IPS-18a (cell line): ENCODE measurements around the gene AP2M1.

Source experiments
- H3K27ac ChIP-seq: one replicate; pipeline ENCODE4 v1.5.1; 2013; ENCODE audit warnings: low read length
- H3K27me3 ChIP-seq: one replicate; pipeline ENCODE4 v1.6.1; 2013; ENCODE audit warnings: mild to moderate bottlenecking, low read length; ENCODE audit not compliant: control insufficient read depth, insufficient read depth
- H3K36me3 ChIP-seq: one replicate; pipeline ENCODE4 v1.6.1; 2013; ENCODE audit warnings: low read depth, low read length; ENCODE audit not compliant: control insufficient read depth
- H3K4me1 ChIP-seq: one replicate; pipeline ENCODE4 v1.6.1; 2013; ENCODE audit warnings: low read depth, low read length; ENCODE audit not compliant: control insufficient read depth
- H3K4me3 ChIP-seq: one replicate; pipeline ENCODE4 v1.5.1; 2013; ENCODE audit warnings: low read length
- H3K9ac ChIP-seq: one replicate; pipeline ENCODE4 v1.6.1; 2013; ENCODE audit warnings: mild to moderate bottlenecking, low read length, moderate library complexity
- H3K9me3 ChIP-seq: one replicate; pipeline ENCODE4 v1.6.1; 2013; ENCODE audit warnings: low read depth, low read length; ENCODE audit not compliant: control insufficient read depth

AP2M1 gene

GRCh38 chr3:184185461-184186183, 11.0 kb downstream of the AP2M1 start:
- H3K36me3 ChIP-seq, result peaks cover 66% of the 10 kb centered on the region
- H3K4me3 ChIP-seq, result peak overlapping the region; percentile 88
- H3K27ac ChIP-seq, result peak overlapping the region; percentile 42
- no peaks in the 10 kb centered on the region for H3K27me3 ChIP-seq
- no peaks in the 10 kb centered on the region for H3K9me3 ChIP-seq
- H3K9ac ChIP-seq, result peak overlapping the region; percentile 69
- peaks cover 11% of the 10 kb centered on the region for H3K4me1 ChIP-seq

- peak within 1 kb of the TSS; percentile 88 for H3K4me3 ChIP-seq
- H3K9ac ChIP-seq, result peak within 1 kb of the TSS; percentile 69
- no peaks in the 10 kb centered on the region for H3K9me3 ChIP-seq
- H3K27me3 ChIP-seq, result no peaks in the 10 kb centered on the region
- peaks cover 11% of the 10 kb centered on the region for H3K4me1 ChIP-seq
- H3K36me3 ChIP-seq, result peaks cover 66% of the 10 kb centered on the region
- H3K27ac ChIP-seq, result peak within 1 kb of the TSS; percentile 42
Measured at GRCh38 chr3:184186184-184186901, 11.7 kb downstream of the AP2M1 start, which contains the start of gene ABCF3. TSS of gene ABCF3 (plus strand) at chr3:184186199. CDS start at chr3:184186208, 9 bp downstream.

- Histone ChIP-seq H3K36me3 (peaks cover 64% of the 10 kb centered on the region), H3K9ac (peak overlapping the region; percentile 69), H3K27ac (no peak overlapping the region), H3K4me3 (peak overlapping the region; percentile 88), H3K4me1 (peaks cover 11% of the 10 kb centered on the region), H3K9me3 (no peaks in the 10 kb centered on the region), H3K27me3 (no peaks in the 10 kb centered on the region)
Measured at GRCh38 chr3:184186902-184187207, 12.2 kb downstream of the AP2M1 start.

DNA sequence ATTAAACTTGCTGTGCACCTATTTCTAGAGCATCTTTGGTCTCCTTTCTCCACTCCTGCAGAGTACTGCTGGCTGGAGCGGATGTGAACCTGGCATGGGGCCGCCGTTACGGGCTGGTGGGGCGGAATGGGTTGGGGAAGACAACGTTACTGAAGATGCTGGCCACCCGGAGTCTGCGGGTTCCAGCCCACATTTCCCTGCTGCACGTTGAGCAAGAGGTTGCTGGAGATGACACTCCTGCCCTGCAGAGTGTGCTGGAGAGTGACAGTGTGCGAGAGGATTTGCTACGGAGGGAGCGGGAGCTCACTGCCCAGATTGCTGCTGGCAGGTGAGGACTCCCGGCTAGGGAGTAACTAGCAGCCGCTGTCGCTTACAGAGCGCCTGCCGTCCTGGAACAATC, 13.4 kb downstream of the AP2M1 start:
- Histone ChIP-seq H3K4me3 (no peak overlapping the region), H3K36me3 (peaks cover 64% of the 10 kb centered on the region), H3K4me1 (peaks cover 11% of the 10 kb centered on the region), H3K9ac (no peak overlapping the region), H3K27ac (no peak overlapping the region), H3K27me3 (no peaks in the 10 kb centered on the region), H3K9me3 (no peaks in the 10 kb centered on the region)

GRCh38 chr3:184189421-184189820, 14.8 kb downstream of the AP2M1 start:
- Histone ChIP-seq H3K9me3 (no peaks in the 10 kb centered on the region), H3K4me1 (peaks cover 11% of the 10 kb centered on the region), H3K4me3 (no peak overlapping the region), H3K36me3 (peaks cover 64% of the 10 kb centered on the region), H3K27ac (no peak overlapping the region), H3K9ac (no peak overlapping the region), H3K27me3 (no peaks in the 10 kb centered on the region)

GRCh38 chr3:184192889-184193288, 18.2 kb downstream of the AP2M1 start:
- Histone ChIP-seq H3K27ac (no peak overlapping the region), H3K36me3 (peaks cover 70% of the 10 kb centered on the region), H3K27me3 (no peaks in the 10 kb centered on the region), H3K9ac (no peak overlapping the region), H3K4me3 (no peak overlapping the region), H3K9me3 (no peaks in the 10 kb centered on the region), H3K4me1 (no peaks in the 10 kb centered on the region)

GRCh38 chr3:184193991-184194539, 19.4 kb downstream of the AP2M1 start:
- Histone ChIP-seq H3K4me1 (no peaks in the 10 kb centered on the region), H3K9ac (no peak overlapping the region), H3K4me3 (no peak overlapping the region), H3K9me3 (no peaks in the 10 kb centered on the region), H3K27ac (no peak overlapping the region), H3K36me3 (peaks cover 58% of the 10 kb centered on the region), H3K27me3 (no peaks in the 10 kb centered on the region)

DNA sequence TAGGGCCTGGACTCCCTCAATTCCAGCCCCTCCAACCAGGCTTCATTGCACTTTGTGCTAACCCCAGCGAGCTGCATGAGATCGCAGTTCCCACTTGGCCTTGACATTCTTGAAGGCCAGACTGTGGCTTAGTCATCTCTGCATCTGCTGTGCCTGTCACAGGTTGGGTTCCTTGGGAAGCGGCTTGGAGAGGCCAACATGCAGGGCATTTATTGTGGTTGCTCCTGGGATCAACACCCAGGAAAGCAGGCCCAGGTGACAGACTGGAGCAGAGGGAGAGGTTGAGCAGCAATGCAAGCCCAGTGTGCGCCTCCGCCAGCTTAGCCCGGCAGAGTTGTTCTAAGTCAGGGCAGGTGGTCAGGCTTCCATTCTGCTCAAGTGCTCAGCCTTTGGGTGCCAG, 21.9 kb downstream of the AP2M1 start:
- H3K9me3 ChIP-seq, result no peaks in the 10 kb centered on the region
- peaks cover 33% of the 10 kb centered on the region for H3K36me3 ChIP-seq
- H3K4me3 ChIP-seq, result no peak overlapping the region
- H3K4me1 ChIP-seq, result no peaks in the 10 kb centered on the region
- H3K9ac ChIP-seq, result no peak overlapping the region
- H3K27ac ChIP-seq, result no peak overlapping the region
- no peaks in the 10 kb centered on the region for H3K27me3 ChIP-seq

DNA sequence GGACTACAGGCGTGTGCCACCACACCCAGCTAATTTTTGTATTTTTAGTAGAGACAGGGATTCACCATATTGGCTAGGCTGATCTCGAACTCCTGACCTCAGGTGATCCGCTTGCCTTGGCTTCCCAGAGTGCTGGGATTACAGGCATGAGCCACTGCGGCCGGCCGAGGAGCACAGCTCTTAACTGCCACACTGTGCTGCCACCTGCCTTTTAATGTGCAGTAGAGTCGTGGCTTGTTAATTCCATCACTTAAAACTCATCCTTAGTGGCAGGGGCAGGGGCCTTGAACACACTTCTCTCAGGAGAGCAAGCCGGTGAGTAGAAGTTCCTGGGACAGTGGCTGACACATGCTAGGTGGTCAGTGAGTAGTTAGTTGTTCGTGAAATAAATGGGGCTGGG, 23.9 kb downstream of the AP2M1 start:
- Histone ChIP-seq H3K9me3 (no peaks in the 10 kb centered on the region), H3K4me3 (no peak overlapping the region), H3K9ac (no peak overlapping the region), H3K4me1 (no peaks in the 10 kb centered on the region), H3K27ac (no peak overlapping the region), H3K36me3 (peaks cover 16% of the 10 kb centered on the region), H3K27me3 (no peaks in the 10 kb centered on the region)

DNA sequence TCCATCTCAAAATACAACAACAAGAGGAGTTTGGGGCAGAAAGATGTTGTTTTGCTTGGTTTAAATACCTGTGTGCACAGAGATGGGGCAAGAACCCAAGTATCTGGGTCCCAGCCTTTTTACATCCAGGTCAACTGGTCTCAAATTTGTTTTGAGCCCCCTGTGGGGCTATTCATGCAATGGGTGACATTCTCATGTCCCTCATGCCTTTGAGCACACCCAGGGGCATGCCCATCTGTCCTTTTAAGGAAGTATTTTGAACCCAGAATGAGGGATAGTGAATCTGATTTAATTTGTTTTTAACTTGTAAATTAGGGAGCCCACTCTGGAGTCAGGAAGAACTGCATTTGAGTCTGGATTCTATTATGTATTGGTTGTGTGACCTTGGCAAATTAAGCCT, 26.2 kb downstream of the AP2M1 start:
- H3K27me3 ChIP-seq, result no peaks in the 10 kb centered on the region
- no peaks in the 10 kb centered on the region for H3K9me3 ChIP-seq
- no peaks in the 10 kb centered on the region for H3K4me1 ChIP-seq
- H3K9ac ChIP-seq, result no peak overlapping the region
- H3K27ac ChIP-seq, result no peak overlapping the region
- H3K36me3 ChIP-seq, result no peaks in the 10 kb centered on the region
- H3K4me3 ChIP-seq, result no peak overlapping the region

- Histone ChIP-seq H3K9me3 (no peaks in the 10 kb centered on the region), H3K36me3 (no peaks in the 10 kb centered on the region), H3K27ac (no peak overlapping the region), H3K9ac (no peak overlapping the region), H3K4me3 (no peak overlapping the region), H3K27me3 (no peaks in the 10 kb centered on the region), H3K4me1 (no peaks in the 10 kb centered on the region)
Measured at GRCh38 chr3:184203526-184203925, 28.9 kb downstream of the AP2M1 start.
